CD4-positive, alpha-beta T cell (primary cell): ENCODE results near the gene TPK1. TPM values are rescaled to one million over a fixed set of nuclear protein-coding genes. Genes with fewer than 3 reads are reported as not detected.

Experiments
- ATAC-seq: fragments of 200-7000 bp; cut with Tn5 transposase; one replicate; pipeline ENCODE4 v1.10.0; 2022; ENCODE audit warnings: mild to moderate bottlenecking; ENCODE audit not compliant: poor library complexity
- CTCF ChIA-PET: fragments of 350-600 bp; sonication (Branson Sonifier 250); formaldehyde crosslinking; loops from one replicate; lab custom pipeline; 2021; ENCODE audit warnings: antibody characterized with exemption, inconsistent platforms; lab: Charles Lee
- POLR2A ChIA-PET: fragments of 350-600 bp; sonication (Branson Sonifier 250); formaldehyde crosslinking; loops from one replicate; lab custom pipeline; 2021; ENCODE audit warnings: antibody characterized with exemption, inconsistent platforms; lab: Charles Lee
- DNase-seq, 14 experiments: peaks; one replicate each; pipeline ENCODE4 v3.0.0-alpha.2; 2013 to 2020; ENCODE audit warnings: mixed read lengths in 2 of 14
- H3K27ac ChIP-seq, 2 donors: one replicate each; pipeline versions ENCODE4 v1.5.1 to v1.7.0; 2013; ENCODE audit warnings: low read length in 2 of 2, low read depth in 1 of 2, mild to moderate bottlenecking in 1 of 2
- H3K27me3 ChIP-seq, 2 experiments: 1 replicate in 1 of 2; 2 replicates in 1 of 2; pipeline versions ENCODE4 v1.6.1 to v1.7.0; 2013; ENCODE audit warnings: low read length in 2 of 2, control low read depth in 1 of 2, mild to moderate bottlenecking in 1 of 2, moderate library complexity in 1 of 2; ENCODE audit not compliant: insufficient read depth in 2 of 2, control insufficient read depth in 1 of 2
- H3K36me3 ChIP-seq: one replicate; pipeline ENCODE4 v1.6.1; 2013; ENCODE audit warnings: low read length, control low read depth; ENCODE audit not compliant: insufficient read depth
- H3K4me1 ChIP-seq: one replicate; pipeline ENCODE4 v1.6.1; 2013; ENCODE audit warnings: low read length, control low read depth; ENCODE audit not compliant: insufficient read depth
- H3K4me3 ChIP-seq: one replicate; pipeline ENCODE4 v1.5.1; 2013; ENCODE audit warnings: mild to moderate bottlenecking, low read length, moderate library complexity
- H3K9me3 ChIP-seq, 2 experiments: 1 replicate in 1 of 2; 2 replicates in 1 of 2; pipeline versions ENCODE4 v1.6.1 to v1.7.0; 2013; ENCODE audit warnings: low read length in 2 of 2, mild to moderate bottlenecking in 2 of 2, control low read depth in 1 of 2, moderate library complexity in 1 of 2; ENCODE audit not compliant: control insufficient read depth in 1 of 2, insufficient read depth in 1 of 2
- H3K27ac Mint-ChIP-seq: one replicate; pipeline ENCODE4 v1.8.0; 2020; ENCODE audit warnings: mixed read lengths
- H3K27me3 Mint-ChIP-seq: one replicate; pipeline ENCODE4 v1.8.0; 2021; ENCODE audit warnings: mixed read lengths
- H3K36me3 Mint-ChIP-seq: one replicate; pipeline ENCODE4 v1.8.0; 2021; ENCODE audit warnings: low read depth, mixed read lengths
- H3K4me1 Mint-ChIP-seq: one replicate; pipeline ENCODE4 v1.8.0; 2021; ENCODE audit warnings: low read depth, mixed read lengths
- H3K4me3 Mint-ChIP-seq: one replicate; pipeline ENCODE4 v1.8.0; 2020; ENCODE audit warnings: mild to moderate bottlenecking, mixed read lengths
- H3K9me3 Mint-ChIP-seq: one replicate; pipeline ENCODE4 v1.8.0; 2020; ENCODE audit warnings: mixed read lengths
- intact Hi-C, 2 experiments: fragments of 100-400 bp; cut with DNase I in 1 of 2; cut with micrococcal nuclease in 1 of 2; formaldehyde crosslinking; loops; one replicate each; pipeline versions ENCODE4 v1.15.1 to v1.9.0; 2023 to 2025; cut with DNase I, micrococcal nuclease
- total RNA-seq, 174 experiments: library from RNA in 2 of 174; stranded (reverse) in 2 of 174; gene quantifications; one replicate each; pipeline ENCODE4 v1.2.3 and lab custom pipeline; 2021 to 2026
- TF ChIP-seq, protein P1 (sequence below): fragments of 200-600 bp; IDR thresholded peaks from one replicate; pipeline ENCODE4 v1.8.0; 2022; ENCODE audit warnings: antibody characterized with exemption, mild to moderate bottlenecking

Gene TPK1
- total RNA-seq, 2 experiments from 2014 or later: 17.1 to 17.8 TPM

DNA sequence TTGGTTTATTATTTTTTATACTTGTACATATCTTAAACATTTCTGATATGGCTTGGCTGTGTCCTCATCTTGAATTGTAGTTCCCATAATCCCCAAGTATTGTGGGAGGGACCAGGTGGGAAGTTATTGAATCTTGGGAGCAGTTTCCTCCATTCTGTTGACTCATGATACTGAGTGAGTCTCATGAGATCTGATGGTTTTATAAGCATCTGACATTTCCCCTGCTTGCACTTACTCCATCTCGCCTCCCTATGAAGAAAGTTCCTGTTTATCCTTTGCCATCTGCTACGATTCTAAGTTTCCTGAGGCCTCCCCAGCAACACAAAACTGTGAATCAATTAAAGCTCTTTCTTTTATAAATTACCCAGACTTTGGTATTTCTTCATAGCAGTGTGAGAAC is 207.7 kb downstream of the TPK1 start:
- no peaks in the 10 kb centered on the region for H3K4me1 Mint-ChIP-seq
- H3K36me3 Mint-ChIP-seq: peaks cover 31% of the 10 kb centered on the region
- POLR2A ChIA-PET: no interaction called here

DNA sequence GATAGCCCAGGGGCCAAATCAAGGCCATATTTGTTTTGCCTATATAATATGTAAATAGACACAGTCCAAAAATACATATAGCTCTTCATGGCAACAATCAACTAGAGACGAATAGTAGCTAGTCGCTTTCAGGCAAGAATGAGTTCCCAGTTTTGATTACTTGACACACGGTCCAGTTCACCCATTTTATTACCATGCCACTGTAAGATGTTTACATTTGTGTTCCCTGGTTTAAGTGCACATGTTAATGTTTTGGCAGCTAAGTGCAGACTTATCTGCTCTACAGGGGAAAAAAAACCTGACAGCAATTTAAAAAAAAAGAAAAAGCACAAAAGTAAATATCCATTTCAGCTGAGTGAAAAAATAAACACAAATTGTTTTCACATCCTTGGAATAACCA is 213.1 kb downstream of the TPK1 start:
- TF ChIP-seq, protein P1, sequence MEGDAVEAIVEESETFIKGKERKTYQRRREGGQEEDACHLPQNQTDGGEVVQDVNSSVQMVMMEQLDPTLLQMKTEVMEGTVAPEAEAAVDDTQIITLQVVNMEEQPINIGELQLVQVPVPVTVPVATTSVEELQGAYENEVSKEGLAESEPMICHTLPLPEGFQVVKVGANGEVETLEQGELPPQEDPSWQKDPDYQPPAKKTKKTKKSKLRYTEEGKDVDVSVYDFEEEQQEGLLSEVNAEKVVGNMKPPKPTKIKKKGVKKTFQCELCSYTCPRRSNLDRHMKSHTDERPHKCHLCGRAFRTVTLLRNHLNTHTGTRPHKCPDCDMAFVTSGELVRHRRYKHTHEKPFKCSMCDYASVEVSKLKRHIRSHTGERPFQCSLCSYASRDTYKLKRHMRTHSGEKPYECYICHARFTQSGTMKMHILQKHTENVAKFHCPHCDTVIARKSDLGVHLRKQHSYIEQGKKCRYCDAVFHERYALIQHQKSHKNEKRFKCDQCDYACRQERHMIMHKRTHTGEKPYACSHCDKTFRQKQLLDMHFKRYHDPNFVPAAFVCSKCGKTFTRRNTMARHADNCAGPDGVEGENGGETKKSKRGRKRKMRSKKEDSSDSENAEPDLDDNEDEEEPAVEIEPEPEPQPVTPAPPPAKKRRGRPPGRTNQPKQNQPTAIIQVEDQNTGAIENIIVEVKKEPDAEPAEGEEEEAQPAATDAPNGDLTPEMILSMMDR: no peak
- POLR2A ChIA-PET: no interaction called here
- Mint-ChIP-seq H3K27ac (no peak overlapping the region), H3K4me1 (no peaks in the 10 kb centered on the region), H3K4me3 (no peak overlapping the region), H3K36me3 (peaks cover 67% of the 10 kb centered on the region), H3K27me3 (no peaks in the 10 kb centered on the region), H3K9me3 (peaks cover 4% of the 10 kb centered on the region)
- H3K4me3 ChIP-seq: no peak overlapping the region
- H3K27me3 ChIP-seq: no peaks in the 10 kb centered on the region
- no peaks in the 10 kb centered on the region for H3K9me3 ChIP-seq
- intact Hi-C loops: no loop called here
- H3K4me1 ChIP-seq: no peaks in the 10 kb centered on the region
- ATAC-seq (no peak), DNase-seq (no peak)
- no peak overlapping the region for H3K27ac ChIP-seq
- CTCF ChIA-PET: interaction anchor here (0.9 kb wide), 1 partner anchor 9 kb away, joined by 3 read pairs; no protein-coding TSS in a partner anchor
- H3K36me3 ChIP-seq: peaks cover 7% of the 10 kb centered on the region

More for the DNA sequence above, 207.7 kb downstream of the TPK1 start:
- Histone ChIP-seq H3K4me3 (no peak overlapping the region), H3K27me3 (no peaks in the 10 kb centered on the region), H3K9me3 (peaks cover 0 to 7% of the 10 kb centered on the region in 2 experiments), H3K36me3 (no peaks in the 10 kb centered on the region), H3K4me1 (no peaks in the 10 kb centered on the region), H3K27ac (no peak overlapping the region)
- no peak for DNase-seq
- intact Hi-C loops: no loop called here
- CTCF ChIA-PET: no interaction called here
- TF ChIP-seq, protein P1: no peak
- H3K9me3 Mint-ChIP-seq: peaks cover 7% of the 10 kb centered on the region
- H3K4me3 Mint-ChIP-seq: no peak overlapping the region
- no peak for ATAC-seq
- H3K27me3 Mint-ChIP-seq: no peaks in the 10 kb centered on the region
- no peak overlapping the region for H3K27ac Mint-ChIP-seq

DNA sequence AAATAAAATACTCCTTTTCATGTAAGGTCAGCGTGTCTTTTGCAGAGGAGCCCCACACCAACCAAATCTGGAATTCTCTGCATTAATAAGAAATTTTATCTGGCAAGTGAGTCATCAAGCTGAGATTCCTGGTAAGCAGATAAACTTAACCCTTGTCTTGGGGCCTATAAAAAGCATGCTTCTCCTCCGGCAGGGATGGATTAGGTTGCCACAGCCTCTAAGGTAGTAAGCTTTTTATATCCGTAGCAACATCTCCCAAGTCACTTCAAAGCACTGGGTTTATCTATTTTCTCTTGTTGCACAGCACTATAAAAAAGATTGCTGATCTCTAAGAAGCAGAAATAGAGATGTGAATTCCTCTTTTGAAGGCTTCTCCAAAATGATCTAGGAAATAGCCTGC is 229.6 kb downstream of the TPK1 start:
- no peak overlapping the region for H3K27ac ChIP-seq
- POLR2A ChIA-PET: no interaction called here
- intact Hi-C loops: no loop called here
- no peaks in the 10 kb centered on the region for H3K27me3 Mint-ChIP-seq
- H3K27ac Mint-ChIP-seq: no peak overlapping the region
- DNase-seq (no peak), ATAC-seq (no peak)
- H3K4me3 Mint-ChIP-seq: no peak overlapping the region
- no peaks in the 10 kb centered on the region for H3K4me1 ChIP-seq
- peaks cover 2% of the 10 kb centered on the region for H3K9me3 Mint-ChIP-seq
- H3K36me3 ChIP-seq: no peaks in the 10 kb centered on the region
- H3K4me3 ChIP-seq: no peak overlapping the region
- CTCF ChIA-PET: no interaction called here
- H3K4me1 Mint-ChIP-seq: no peaks in the 10 kb centered on the region
- H3K27me3 ChIP-seq: no peaks in the 10 kb centered on the region
- TF ChIP-seq, protein P1: no peak
- H3K36me3 Mint-ChIP-seq: peaks cover 56% of the 10 kb centered on the region
- H3K9me3 ChIP-seq: no peaks in the 10 kb centered on the region
